K562 (cell line): ENCODE data around the gene GIMAP8. TPM values are rescaled to one million over a fixed set of nuclear protein-coding genes. Genes with fewer than 3 reads are reported as not detected.

ENCODE experiments used
- ATAC-seq: fragments of 200-7000 bp; cut with Tn5 transposase; 3 replicates; pipeline ENCODE4 v1.9.1; 2020; ENCODE audit warnings: moderate library complexity
- BruUV-seq: library from RNA; stranded (reverse); fragments of 400-500 nt; replicated peaks from 2 replicates; lab custom pipeline; 2021; lab: Mats Ljungman, UMichigan
- CTCF ChIA-PET: fragments of 300-600 bp; formaldehyde crosslinking; extraction: SDS; loops from one replicate; lab custom pipeline; 2021; ENCODE audit warnings: low intra/inter-chr PET ratio; lab: Yijun Ruan, JAX
- POLR2A ChIA-PET: fragments of 300-600, 350-650 bp; sonication (Branson Sonifier 250); formaldehyde crosslinking; extraction: SDS; loops from one replicate; lab custom pipeline; 2021; ENCODE audit warnings: antibody characterized with exemption, inconsistent platforms; lab: Yijun Ruan, JAX
- DNase-seq, 4 experiments: peaks; one replicate each; pipeline versions ENCODE4 v3.0.0 to v3.0.0-alpha.2; 2011 to 2018; ENCODE audit warnings: low spot score in 3 of 4, mixed read lengths in 3 of 4; ENCODE audit errors: extremely low read depth in 1 of 4
- FAIRE-seq: peaks from 2 replicates; lab custom pipeline; 2011; peaks lifted over from hg19 to GRCh38; lab: Jason Lieb, UNC
- H2AFZ ChIP-seq: 2 replicates; pipeline ENCODE4 v1.6.0; 2011; ENCODE audit warnings: low read depth, low read length, control low read depth, inconsistent platforms
- H3K27ac ChIP-seq: fragments of 200-600 bp; 3 replicates; pipeline ENCODE4 v1.8.0; 2011; ENCODE audit warnings: low read depth, mild to moderate bottlenecking, control low read depth, inconsistent platforms, low read length, moderate library complexity, mixed read lengths; ENCODE audit errors: extremely low read depth
- H3K27me3 ChIP-seq, 2 experiments: fragments of 300-600 bp in 1 of 2; 2 replicates in 1 of 2; 3 replicates in 1 of 2; pipeline versions ENCODE4 v1.6.0 to v1.8.0; 2011; ENCODE audit warnings: inconsistent platforms in 2 of 2, low read length in 2 of 2, mild to moderate bottlenecking in 1 of 2, mixed read lengths in 1 of 2, moderate library complexity in 1 of 2; ENCODE audit not compliant: control insufficient read depth in 2 of 2, insufficient read depth in 2 of 2
- H3K36me3 ChIP-seq: fragments of 300-600 bp; 3 replicates; pipeline ENCODE4 v1.8.0; 2011; ENCODE audit warnings: mild to moderate bottlenecking, low read length, inconsistent platforms; ENCODE audit not compliant: control insufficient read depth, insufficient read depth
- H3K4me1 ChIP-seq, 2 experiments: fragments of 200-600 bp in 1 of 2; replicated peaks in 1 of 2; 2 replicates in 1 of 2; 3 replicates in 1 of 2; pipeline versions ENCODE4 v1.5.1 to v1.8.0; 2011; ENCODE audit warnings: inconsistent platforms in 2 of 2, low read length in 2 of 2, mild to moderate bottlenecking in 1 of 2, mixed read lengths in 1 of 2, moderate library complexity in 1 of 2; ENCODE audit not compliant: control insufficient read depth in 2 of 2, insufficient read depth in 2 of 2
- H3K4me2 ChIP-seq: 2 replicates; pipeline ENCODE4 v1.6.1; 2011; ENCODE audit warnings: low read length, control low read depth, inconsistent platforms, mixed read lengths; ENCODE audit not compliant: insufficient read depth
- H3K4me3 ChIP-seq: fragments of 200-600 bp; sonication (generic), shearing (Covaris generic); 2 replicates; pipeline ENCODE4 v1.5.1; 2016; ENCODE audit warnings: control low read depth, inconsistent platforms
- H3K79me2 ChIP-seq: fragments of 200-600 bp; 3 replicates; pipeline ENCODE4 v1.8.0; 2011; ENCODE audit warnings: low read length, inconsistent platforms; ENCODE audit not compliant: control insufficient read depth, insufficient read depth
- H3K9ac ChIP-seq, 2 experiments: 2 replicates each; pipeline versions ENCODE4 v1.6.0 to v1.6.1; 2011; ENCODE audit warnings: low read depth in 2 of 2, low read length in 2 of 2, control low read depth in 1 of 2, inconsistent platforms in 1 of 2, mild to moderate bottlenecking in 1 of 2, mixed read lengths in 1 of 2; ENCODE audit not compliant: insufficient read depth in 1 of 2
- H3K9me1 ChIP-seq: one replicate; pipeline ENCODE4 v1.6.0; 2011; ENCODE audit warnings: inconsistent platforms, mild to moderate bottlenecking, low read length, moderate library complexity; ENCODE audit not compliant: control insufficient read depth, insufficient read depth
- H3K9me3 ChIP-seq: replicated peaks from 2 replicates; pipeline ENCODE4 v1.5.1; 2011; ENCODE audit warnings: low read depth, low read length, inconsistent platforms; ENCODE audit not compliant: control insufficient read depth, insufficient read depth
- H4K20me1 ChIP-seq: replicated peaks from 2 replicates; pipeline ENCODE4 v1.6.1; 2011; ENCODE audit warnings: low read length, inconsistent platforms, mixed read lengths; ENCODE audit not compliant: control insufficient read depth, insufficient read depth
- CBX3 ChIP-seq, 2 experiments: IDR thresholded peaks; 1 replicate in 1 of 2; 2 replicates in 1 of 2; pipeline ENCODE4 v1.6.1; 2012; ENCODE audit warnings: inconsistent platforms in 2 of 2, low read length in 2 of 2, borderline replicate concordance in 1 of 2, control low read depth in 1 of 2
- ZNF324 ChIP-seq: fragments of 250-450 bp; sonication (Bioruptor Pico); IDR thresholded peaks from 2 replicates; pipeline ENCODE4 v1.4.0; 2020; ENCODE audit warnings: mild to moderate bottlenecking
- ZNF695 ChIP-seq: fragments of 450-650 bp; formaldehyde crosslinking; IDR thresholded peaks from 2 replicates; pipeline ENCODE4 v1.4.0; 2020; ENCODE audit warnings: mild to moderate bottlenecking, moderate library complexity
- in situ Hi-C: fragments of 300-500 bp; cut with MboI; formaldehyde crosslinking; loops from 4 replicates; pipeline ENCODE4 v1.15.0; 2018; ENCODE audit warnings: inconsistent platforms, mixed read lengths
- intact Hi-C: fragments of 100-400 bp; cut with micrococcal nuclease; formaldehyde crosslinking; loops from 2 replicates; pipeline ENCODE4 v1.14.2; 2022
- polyA plus RNA-seq, 8 experiments: library from polyadenylated mRNA; depleted of rRNA in 4 of 8; stranded (reverse) in 5 of 8; unstranded in 3 of 8; fragments of >200 nt; fragmentation: Nextera tagmentation in 2 of 8; fragmentation: Illumina TruSeq in 1 of 8; extraction: Ambion mirVana in 2 of 8; extraction: Trizol in 1 of 8; gene quantifications; 2 replicates each; pipeline versions ENCODE4 v1.2.1 to v1.2.3, GENCODE V29; 2011 to 2014; ENCODE audit warnings: inconsistent platforms in 1 of 8, missing spikeins in 1 of 8
- total RNA-seq, 7 experiments: library from RNA; depleted of rRNA in 6 of 7; stranded (reverse); fragments of >200 nt in 6 of 7; fragmentation: Illumina TruSeq in 2 of 7; extraction: Trizol in 2 of 7; gene quantifications; 2 replicates each; pipeline versions ENCODE4 v1.2.1 to v1.2.3, GENCODE V29; 2011 to 2021; ENCODE audit warnings: low replicate concordance in 1 of 7
- TF ChIP-seq, protein P1 (sequence below): fragments of 450-650 bp; IDR thresholded peaks from 2 replicates; pipeline ENCODE4 v1.6.1; 2018; ENCODE audit warnings: mild to moderate bottlenecking, low read depth; ENCODE audit not compliant: partially characterized antibody
- TF ChIP-seq, protein P2 (sequence below): fragments of 250-450 bp; sonication (Bioruptor Pico); IDR thresholded peaks from 2 replicates; pipeline ENCODE4 v1.5.1; 2021; ENCODE audit warnings: mild to moderate bottlenecking

Gene GIMAP8
- total and polyA plus RNA-seq, 9 of the 15 experiments (the other 6 are each of a cell fraction or from before 2014, with no cell fraction given) = not detected

DNA sequence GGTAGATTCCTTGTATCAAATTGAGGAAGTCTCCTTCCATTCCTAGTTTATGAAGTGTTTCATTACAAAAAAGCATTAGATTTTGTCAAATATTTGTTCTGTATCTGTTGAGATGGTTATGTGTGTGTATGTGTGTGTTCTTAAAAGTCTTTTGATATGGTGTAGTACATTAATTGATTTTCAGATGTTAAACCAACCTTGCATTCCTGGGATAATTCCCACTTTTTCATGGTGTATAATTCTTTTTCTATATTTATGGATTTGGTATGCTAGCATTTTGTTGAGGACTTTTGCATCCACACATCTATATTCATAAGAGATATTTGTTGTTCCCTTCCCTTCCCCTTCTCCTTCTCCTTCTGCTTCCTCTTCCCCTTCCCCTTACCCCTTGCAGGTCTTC is 8.9 kb upstream of the GIMAP8 start:
- Histone ChIP-seq H3K4me3 (no peak overlapping the region), H3K9ac (no peak overlapping the region), H3K36me3 (no peaks in the 10 kb centered on the region), H3K4me1 (peaks cover 0 to 6% of the 10 kb centered on the region in 2 experiments; a peak in 1 of 5 replicates), H3K9me1 (no peaks in the 10 kb centered on the region), H3K4me2 (no peak overlapping the region), H3K79me2 (no peaks in the 10 kb centered on the region), H4K20me1 (no peaks in the 10 kb centered on the region), H3K27ac (no peak overlapping the region), H3K27me3 (peaks cover 39 to 40% of the 10 kb centered on the region in 2 experiments; a peak in 4 of 5 replicates), H2AFZ (no peak overlapping the region), H3K9me3 (peaks cover 12% of the 10 kb centered on the region)
- intact Hi-C loops = no loop called here
- DNase-seq (no peak), FAIRE-seq (no peak), ATAC-seq (no peak)
- ChIA-PET CTCF (no interaction called here), POLR2A (no interaction called here)
- BruUV-seq = no TSS peak
- TF ChIP-seq, protein P1, sequence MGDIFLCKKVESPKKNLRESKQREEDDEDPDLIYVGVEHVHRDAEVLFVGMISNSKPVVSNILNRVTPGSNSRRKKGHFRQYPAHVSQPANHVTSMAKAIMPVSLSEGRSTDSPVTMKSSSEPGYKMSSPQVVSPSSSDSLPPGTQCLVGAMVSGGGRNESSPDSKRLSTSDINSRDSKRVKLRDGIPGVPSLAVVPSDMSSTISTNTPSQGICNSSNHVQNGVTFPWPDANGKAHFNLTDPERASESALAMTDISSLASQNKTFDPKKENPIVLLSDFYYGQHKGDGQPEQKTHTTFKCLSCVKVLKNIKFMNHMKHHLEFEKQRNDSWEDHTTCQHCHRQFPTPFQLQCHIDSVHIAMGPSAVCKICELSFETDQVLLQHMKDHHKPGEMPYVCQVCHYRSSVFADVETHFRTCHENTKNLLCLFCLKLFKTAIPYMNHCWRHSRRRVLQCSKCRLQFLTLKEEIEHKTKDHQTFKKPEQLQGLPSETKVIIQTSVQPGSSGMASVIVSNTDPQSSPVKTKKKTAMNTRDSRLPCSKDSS = peak; percentile 43
- TF ChIP-seq, protein P2, sequence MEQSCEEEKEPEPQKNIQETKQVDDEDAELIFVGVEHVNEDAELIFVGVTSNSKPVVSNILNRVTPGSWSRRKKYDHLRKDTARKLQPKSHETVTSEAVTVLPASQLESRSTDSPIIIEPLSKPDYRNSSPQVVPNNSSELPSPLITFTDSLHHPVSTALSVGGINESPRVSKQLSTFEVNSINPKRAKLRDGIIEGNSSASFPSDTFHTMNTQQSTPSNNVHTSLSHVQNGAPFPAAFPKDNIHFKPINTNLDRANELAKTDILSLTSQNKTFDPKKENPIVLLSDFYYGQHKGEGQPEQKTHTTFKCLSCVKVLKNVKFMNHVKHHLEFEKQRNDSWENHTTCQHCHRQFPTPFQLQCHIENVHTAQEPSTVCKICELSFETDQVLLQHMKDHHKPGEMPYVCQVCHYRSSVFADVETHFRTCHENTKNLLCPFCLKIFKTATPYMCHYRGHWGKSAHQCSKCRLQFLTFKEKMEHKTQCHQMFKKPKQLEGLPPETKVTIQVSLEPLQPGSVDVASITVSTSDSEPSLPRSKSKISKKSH (CRISPR knock-in tag) = no peak
- TF ChIP-seq CBX3 (IDR thresholded peaks at IDR 0.05; ENCODE audit: borderline replicate concordance in 1 of 2, low read length in 2 of 2) (no peak), ZNF695 (no peak), ZNF324 (peak; percentile 92)
- in situ Hi-C loops = no loop called here
